ENCODE measurements around the gene KLK10. TPM values are rescaled to one million over a fixed set of nuclear protein-coding genes. Genes with fewer than 3 reads are reported as not detected.

The KLK10 gene
- not detected in 2 replicates for total RNA-seq

GRCh38 chr19:51019544-51019925 lies at the start of gene KLK10:
KLK10 (minus strand) TSS chr19:51019709; CDS start chr19:51019130, 579 bp downstream.

GRCh38 chr19:51064534-51065220 lies 45.2 kb upstream of the KLK10 start, which contains the start of gene KLK13:
KLK13 (minus strand) TSS chr19:51065092; CDS start chr19:51065067, 25 bp downstream.

GRCh38 chr19:51034704-51035103 lies 15.2 kb upstream of the KLK10 start, which contains the start of gene KLK12:
KLK12 (minus strand) TSS chr19:51035002; CDS start chr19:51034621, 381 bp downstream.

GRCh38 chr19:51026554-51026831 lies 7.0 kb upstream of the KLK10 start, which contains the start of gene KLK11:
KLK11 (minus strand) TSS chr19:51026616; CDS start chr19:51025631, 985 bp downstream.

GRCh38 chr19:51001515-51001914 lies 18.0 kb downstream of the KLK10 start, which contains the start of gene KLK8:
KLK8 (minus strand) TSS chr19:51001604; CDS start chr19:51001167, 437 bp downstream.

GRCh38 chr19:50983625-50984292 lies 35.8 kb downstream of the KLK10 start, which contains the start of gene KLK7:
KLK7 (minus strand) TSS chr19:50983917; CDS start chr19:50982399, 1,518 bp downstream.

GRCh38 chr19:50969413-50969760 lies 50.1 kb downstream of the KLK10 start, which contains the start of gene KLK6:
KLK6 (minus strand) TSS chr19:50969591; CDS start chr19:50968104, 1,487 bp downstream.

Other genes with a start within 250 kb of the KLK10 start
- not detected in 2 replicates for gene GPR32, start 249.2 kb downstream of the KLK10 start, total RNA-seq
- gene ACP4, start 229.3 kb downstream of the KLK10 start, total RNA-seq, result not detected in 2 replicates
- gene KLK1, start 195.9 kb downstream of the KLK10 start, total RNA-seq, result not detected in 2 replicates
- not detected in 2 replicates for gene KLK15, start 186.1 kb downstream of the KLK10 start, total RNA-seq
- gene KLK3, start 164.8 kb downstream of the KLK10 start, total RNA-seq, result not detected in 2 replicates
- not detected in 2 replicates for gene KLK2, start 146.3 kb downstream of the KLK10 start, total RNA-seq
- gene KLK4, start 108.3 kb downstream of the KLK10 start, total RNA-seq, result not detected in 2 replicates
- gene KLK5, start 66.7 kb downstream of the KLK10 start, total RNA-seq, result 0.14 TPM in 1 of 2 replicates, not detected in the other
- gene KLK6, start 50.1 kb downstream of the KLK10 start, total RNA-seq, result not detected in 2 replicates
- not detected in 2 replicates for gene KLK7, start 35.8 kb downstream of the KLK10 start, total RNA-seq
- not detected in 2 replicates for gene KLK8, start 18.1 kb downstream of the KLK10 start, total RNA-seq
- gene KLK11, start 6.9 kb upstream of the KLK10 start, total RNA-seq, result not detected in 2 replicates
- not detected in 2 replicates for gene KLK12, start 15.3 kb upstream of the KLK10 start, total RNA-seq
- not detected in 2 replicates for gene KLK13, start 45.4 kb upstream of the KLK10 start, total RNA-seq
- gene KLK14, start 63.2 kb upstream of the KLK10 start, total RNA-seq, result not detected in 2 replicates
- 5.9 and 6.3 TPM in 2 replicates for gene CTU1, start 88.7 kb upstream of the KLK10 start, total RNA-seq
- 0.22 TPM in 1 of 2 replicates, not detected in the other for gene SIGLEC9, start 105.2 kb upstream of the KLK10 start, total RNA-seq
- gene SIGLEC7, start 122.6 kb upstream of the KLK10 start, total RNA-seq, result not detected in 2 replicates
- not detected in 2 replicates for gene CD33, start 205.4 kb upstream of the KLK10 start, total RNA-seq
- not detected in 2 replicates for gene SIGLECL1, start 231.4 kb upstream of the KLK10 start, total RNA-seq

All from placental pericyte (primary cell).